ENCODE results near the gene SRMS. TPM values are rescaled to one million over a fixed set of nuclear protein-coding genes. Genes with fewer than 3 reads are reported as not detected.

SRMS gene
- polyA plus RNA-seq, 1 donor (not counting 4 experiments of a cell fraction or from before 2014, with no cell fraction given), result 0.10 TPM

GRCh38 chr20:63491635-63492230 lies 55.8 kb downstream of the SRMS start:
- H4K20me1 ChIP-seq (ENCODE audit: control insufficient read depth, extremely low read depth, insufficient read depth, low read length), result no peaks in the 10 kb centered on the region
- H3K79me2 ChIP-seq (ENCODE audit: control insufficient read depth, insufficient read depth, low read length), result no peaks in the 10 kb centered on the region
- H3K9me1 ChIP-seq (ENCODE audit: control insufficient read depth, extremely low read depth, insufficient read depth, low read length), result no peaks in the 10 kb centered on the region
- H3K9me3 ChIP-seq (ENCODE audit: control insufficient read depth, low read depth, low read length), result no peaks in the 10 kb centered on the region
- dilution Hi-C loops (cut with MboI; ENCODE audit: extremely low pct_ligation_motif_present, low sequenced_read_pairs), result no loop called here
- H3K4me3 ChIP-seq (ENCODE audit: control insufficient read depth in 2 of 3, extremely low read depth in 1 of 3, insufficient read depth in 2 of 3, low read depth in 1 of 3, low read length in 3 of 3), result no peak overlapping the region
- H3K9ac ChIP-seq (ENCODE audit: control insufficient read depth, extremely low read depth, insufficient read depth, low read length), result no peak overlapping the region
- H3K27me3 ChIP-seq (ENCODE audit: control insufficient read depth, extremely low read depth, insufficient read depth, low read length), result peaks cover 31% of the 10 kb centered on the region
- no peak overlapping the region for H3K4me2 ChIP-seq (ENCODE audit: control insufficient read depth, extremely low read depth, insufficient read depth, low read depth, low read length)
- H3K36me3 ChIP-seq (ENCODE audit: control insufficient read depth in 2 of 2, extremely low read depth in 1 of 2, insufficient read depth in 2 of 2, low read length in 2 of 2), result no peaks in the 10 kb centered on the region
- DNase-seq (ENCODE audit: low read depth, low spot score) (no peak), FAIRE-seq (no peak)
- H2AFZ ChIP-seq (ENCODE audit: control insufficient read depth, low read length), result no peak overlapping the region
- TF ChIP-seq EZH2 (IDR thresholded peaks at IDR 0.05; ENCODE audit: low read length) (no peak), CTCF (optimal IDR thresholded peaks at IDR 0.05 in 1 of 3, IDR thresholded peaks at IDR 0.05 in 1 of 3, conservative IDR thresholded peaks at IDR 0.05 in 1 of 3; ENCODE audit: extremely low read depth in 1 of 3, insufficient read depth in 2 of 3, low read length in 3 of 3) (no peak)
- peaks cover 2% of the 10 kb centered on the region for H3K4me1 ChIP-seq (ENCODE audit: control insufficient read depth, extremely low read depth, insufficient read depth, low read length)
- no peak overlapping the region for H3K27ac ChIP-seq (ENCODE audit: control insufficient read depth, insufficient read depth, low read length)

- Histone ChIP-seq H3K27me3 (ENCODE audit: control insufficient read depth, extremely low read depth, insufficient read depth, low read length) (peaks cover 27% of the 10 kb centered on the region), H3K9me3 (ENCODE audit: control insufficient read depth, low read depth, low read length) (no peaks in the 10 kb centered on the region), H3K4me1 (ENCODE audit: control insufficient read depth, extremely low read depth, insufficient read depth, low read length) (no peaks in the 10 kb centered on the region), H3K9me1 (ENCODE audit: control insufficient read depth, extremely low read depth, insufficient read depth, low read length) (no peaks in the 10 kb centered on the region), H3K4me3 (ENCODE audit: control insufficient read depth in 2 of 3, extremely low read depth in 1 of 3, insufficient read depth in 2 of 3, low read depth in 1 of 3, low read length in 3 of 3) (no peak overlapping the region), H2AFZ (ENCODE audit: control insufficient read depth, low read length) (no peak overlapping the region), H3K36me3 (ENCODE audit: control insufficient read depth in 2 of 2, extremely low read depth in 1 of 2, insufficient read depth in 2 of 2, low read length in 2 of 2) (no peaks in the 10 kb centered on the region), H3K79me2 (ENCODE audit: control insufficient read depth, insufficient read depth, low read length) (no peaks in the 10 kb centered on the region), H3K4me2 (ENCODE audit: control insufficient read depth, extremely low read depth, insufficient read depth, low read depth, low read length) (no peak overlapping the region), H3K27ac (ENCODE audit: control insufficient read depth, insufficient read depth, low read length) (no peak overlapping the region), H3K9ac (ENCODE audit: control insufficient read depth, extremely low read depth, insufficient read depth, low read length) (no peak overlapping the region), H4K20me1 (ENCODE audit: control insufficient read depth, extremely low read depth, insufficient read depth, low read length) (no peaks in the 10 kb centered on the region)
- no peak for TF ChIP-seq EZH2 (IDR thresholded peaks at IDR 0.05; ENCODE audit: low read length)
- TF ChIP-seq CTCF (optimal IDR thresholded peaks at IDR 0.05 in 1 of 3, IDR thresholded peaks at IDR 0.05 in 1 of 3, conservative IDR thresholded peaks at IDR 0.05 in 1 of 3; ENCODE audit: extremely low read depth in 1 of 3, insufficient read depth in 2 of 3, low read length in 3 of 3), result no peak
- no peak for FAIRE-seq
- dilution Hi-C loops (cut with MboI; ENCODE audit: extremely low pct_ligation_motif_present, low sequenced_read_pairs), result no loop called here
- DNase-seq (ENCODE audit: low read depth, low spot score), result no peak
Observed at GRCh38 chr20:63491078-63491477, 56.5 kb downstream of the SRMS start.

Other genes with a start within 250 kb of the SRMS start
- not detected in 3 replicates for gene CHRNA4, start 186.4 kb downstream of the SRMS start, polyA plus RNA-seq
- gene KCNQ2, start 75.1 kb downstream of the SRMS start, polyA plus RNA-seq, result 0.12 TPM in 1 of 3 replicates, not detected in the others
- gene EEF1A2, start 48.7 kb downstream of the SRMS start, polyA plus RNA-seq, result 0.12 to 0.77 TPM (median 0.31 TPM) in 3 replicates
- gene PPDPF, start 27.0 kb downstream of the SRMS start, polyA plus RNA-seq, result 8.8 to 68.4 TPM (median 16.4 TPM) in 3 replicates
- gene PTK6, start 10.4 kb downstream of the SRMS start, polyA plus RNA-seq, result 28.5 to 38.9 TPM (median 37.0 TPM) in 3 replicates
- gene FNDC11, start 6.4 kb upstream of the SRMS start, polyA plus RNA-seq, result 0.48 to 0.84 TPM (median 0.55 TPM) in 3 replicates
- 14.8 to 29.0 TPM (median 24.3 TPM) in 3 replicates for gene HELZ2, start 26.5 kb upstream of the SRMS start, polyA plus RNA-seq
- gene GMEB2, start 79.4 kb upstream of the SRMS start, polyA plus RNA-seq, result 5.1 to 8.4 TPM (median 6.2 TPM) in 3 replicates
- 9.2 to 12.0 TPM (median 10.5 TPM) in 3 replicates for gene STMN3, start 105.7 kb upstream of the SRMS start, polyA plus RNA-seq
- gene RTEL1, start 110.6 kb upstream of the SRMS start, polyA plus RNA-seq, result 7.7 to 12.4 TPM (median 11.2 TPM) in 3 replicates
- gene TNFRSF6B, start 148.9 kb upstream of the SRMS start, polyA plus RNA-seq, result 51.9 to 151 TPM (median 58.1 TPM) in 3 replicates
- gene ARFRP1, start 160.2 kb upstream of the SRMS start, polyA plus RNA-seq, result 29.7 to 37.4 TPM (median 30.4 TPM) in 3 replicates
- gene ZGPAT, start 160.3 kb upstream of the SRMS start, polyA plus RNA-seq, result 7.8 to 13.5 TPM (median 12.2 TPM) in 3 replicates
- gene LIME1, start 188.9 kb upstream of the SRMS start, polyA plus RNA-seq, result 0.60 to 3.5 TPM (median 0.75 TPM) in 3 replicates
- 18.3 to 33.6 TPM (median 23.5 TPM) in 3 replicates for gene SLC2A4RG, start 192.0 kb upstream of the SRMS start, polyA plus RNA-seq